Brain microvascular endothelial cell (primary cell): ENCODE measurements around the gene KERA.

Experiments used
- DNase-seq: peaks from one replicate; pipeline ENCODE4 v3.0.0-alpha.2; 2020
- H3K27ac ChIP-seq: fragments of 250-450 bp; sonication (Bioruptor Pico); 2 replicates; pipeline ENCODE4 v1.5.1; 2020; ENCODE audit warnings: mild to moderate bottlenecking, moderate library complexity
- H3K27me3 ChIP-seq: fragments of 250-450 bp; sonication (Bioruptor Pico); replicated peaks from 2 replicates; pipeline ENCODE4 v1.5.1; 2020; ENCODE audit warnings: mild to moderate bottlenecking
- H3K36me3 ChIP-seq: fragments of 250-450 bp; sonication (Bioruptor Pico); replicated peaks from 2 replicates; pipeline ENCODE4 v1.5.1; 2020; ENCODE audit warnings: mild to moderate bottlenecking
- H3K4me3 ChIP-seq: 2 replicates; pipeline ENCODE4 v1.5.1; 2011; ENCODE audit warnings: low read depth, mild to moderate bottlenecking, control low read depth, low read length, moderate library complexity
- in situ Hi-C: cut with HindIII; loops from 2 replicates; pipeline ENCODE4 v1.10.0; 2017; ENCODE audit warnings: low sequenced_read_pairs, low pct_ligation_motif_present
- TF ChIP-seq, protein P1 (sequence below): IDR thresholded peaks from 2 replicates; pipeline ENCODE4 v1.5.1; 2011; ENCODE audit warnings: low read depth, mild to moderate bottlenecking, moderate library complexity, low read length, control low read depth, inconsistent platforms; ENCODE audit errors: missing control alignments

Gene KERA

DNA sequence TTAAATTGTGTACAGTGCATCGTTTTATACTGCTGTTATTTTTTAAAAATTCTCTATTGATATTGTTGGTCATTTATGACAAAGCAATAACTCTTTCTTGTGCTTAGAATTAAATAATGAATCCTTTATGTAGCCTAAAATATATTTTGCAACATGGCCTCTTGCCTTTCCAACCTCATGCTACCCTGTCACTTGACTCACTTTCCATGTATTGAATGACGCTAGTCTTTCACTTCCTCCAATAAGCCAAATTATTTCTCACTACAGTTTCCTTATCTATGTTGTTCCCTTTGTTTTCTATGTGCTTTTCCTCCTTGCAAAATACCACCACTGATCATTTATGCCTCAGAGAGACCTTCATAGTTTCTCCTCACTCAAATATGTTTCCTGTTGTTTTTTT, 36.7 kb downstream of the KERA start:
- in situ Hi-C loops: no loop called here
- TF ChIP-seq, protein P1, sequence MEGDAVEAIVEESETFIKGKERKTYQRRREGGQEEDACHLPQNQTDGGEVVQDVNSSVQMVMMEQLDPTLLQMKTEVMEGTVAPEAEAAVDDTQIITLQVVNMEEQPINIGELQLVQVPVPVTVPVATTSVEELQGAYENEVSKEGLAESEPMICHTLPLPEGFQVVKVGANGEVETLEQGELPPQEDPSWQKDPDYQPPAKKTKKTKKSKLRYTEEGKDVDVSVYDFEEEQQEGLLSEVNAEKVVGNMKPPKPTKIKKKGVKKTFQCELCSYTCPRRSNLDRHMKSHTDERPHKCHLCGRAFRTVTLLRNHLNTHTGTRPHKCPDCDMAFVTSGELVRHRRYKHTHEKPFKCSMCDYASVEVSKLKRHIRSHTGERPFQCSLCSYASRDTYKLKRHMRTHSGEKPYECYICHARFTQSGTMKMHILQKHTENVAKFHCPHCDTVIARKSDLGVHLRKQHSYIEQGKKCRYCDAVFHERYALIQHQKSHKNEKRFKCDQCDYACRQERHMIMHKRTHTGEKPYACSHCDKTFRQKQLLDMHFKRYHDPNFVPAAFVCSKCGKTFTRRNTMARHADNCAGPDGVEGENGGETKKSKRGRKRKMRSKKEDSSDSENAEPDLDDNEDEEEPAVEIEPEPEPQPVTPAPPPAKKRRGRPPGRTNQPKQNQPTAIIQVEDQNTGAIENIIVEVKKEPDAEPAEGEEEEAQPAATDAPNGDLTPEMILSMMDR: no peak

DNA sequence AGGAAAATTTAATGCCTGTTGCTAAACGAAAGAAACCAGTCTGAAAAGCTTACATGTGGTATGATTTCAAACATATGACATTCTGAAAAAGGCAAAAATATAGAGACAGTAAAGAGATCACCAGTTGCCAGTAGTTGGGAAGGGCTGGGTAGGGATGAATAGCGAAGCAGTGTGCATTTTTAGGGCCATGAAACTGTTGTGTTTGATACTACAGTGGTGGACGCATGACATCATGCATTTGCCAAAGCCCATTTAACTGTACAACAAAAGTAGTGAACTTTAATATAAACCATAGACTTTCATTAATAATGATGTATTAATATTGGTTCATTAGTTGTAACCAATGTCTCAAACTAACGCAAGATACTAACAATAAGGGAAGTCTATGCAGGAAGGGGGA, 38.4 kb downstream of the KERA start:
- no peaks in the 10 kb centered on the region for H3K27me3 ChIP-seq
- no peak overlapping the region for H3K4me3 ChIP-seq
- DNase-seq: no peak
- no peak overlapping the region for H3K27ac ChIP-seq
- TF ChIP-seq, protein P1: no peak
- no peaks in the 10 kb centered on the region for H3K36me3 ChIP-seq
- in situ Hi-C loops: no loop called here

More for the DNA sequence above, 36.7 kb downstream of the KERA start:
- Histone ChIP-seq H3K36me3 (no peaks in the 10 kb centered on the region), H3K4me3 (no peak overlapping the region), H3K27ac (no peak overlapping the region), H3K27me3 (no peaks in the 10 kb centered on the region)
- no peak for DNase-seq

- TF ChIP-seq, protein P1: no peak
- H3K27me3 ChIP-seq: no peaks in the 10 kb centered on the region
- no peak overlapping the region for H3K27ac ChIP-seq
- no peaks in the 10 kb centered on the region for H3K36me3 ChIP-seq
- H3K4me3 ChIP-seq: no peak overlapping the region
- in situ Hi-C loops: no loop called here
- DNase-seq: no peak
These were observed 40.1 kb downstream of the KERA start for GRCh38 chr12:91017511-91018263.

GRCh38 chr12:91017043-91017442, 40.8 kb downstream of the KERA start:
- Histone ChIP-seq H3K27ac (no peak overlapping the region), H3K36me3 (no peaks in the 10 kb centered on the region), H3K27me3 (no peaks in the 10 kb centered on the region), H3K4me3 (no peak overlapping the region)
- TF ChIP-seq, protein P1: no peak
- DNase-seq: no peak
- in situ Hi-C loops: no loop called here

GRCh38 chr12:91009319-91009950, 48.4 kb downstream of the KERA start:
- H3K27ac ChIP-seq: no peak overlapping the region
- no peaks in the 10 kb centered on the region for H3K27me3 ChIP-seq
- H3K4me3 ChIP-seq: no peak overlapping the region
- in situ Hi-C loops: no loop called here
- TF ChIP-seq, protein P1: no peak
- no peak for DNase-seq
- no peaks in the 10 kb centered on the region for H3K36me3 ChIP-seq
